K562 (cell line): ENCODE data around the gene UBE2O. TPM values are rescaled to one million over a fixed set of nuclear protein-coding genes. Genes with fewer than 3 reads are reported as not detected.
A peak's percentile ranks its signal among the peaks of the same experiment; 100 is the strongest.

Experiments used
- ATAC-seq: fragments of 200-7000 bp; cut with Tn5 transposase; 3 replicates; pipeline ENCODE4 v1.9.1; 2020; ENCODE audit warnings: moderate library complexity
- BruUV-seq: library from RNA; stranded (reverse); fragments of 400-500 nt; replicated peaks from 2 replicates; lab custom pipeline; 2021; lab: Mats Ljungman, UMichigan
- CTCF ChIA-PET: fragments of 300-600 bp; formaldehyde crosslinking; extraction: SDS; loops from one replicate; lab custom pipeline; 2021; ENCODE audit warnings: low intra/inter-chr PET ratio; lab: Yijun Ruan, JAX
- POLR2A ChIA-PET: fragments of 300-600, 350-650 bp; sonication (Branson Sonifier 250); formaldehyde crosslinking; extraction: SDS; loops from one replicate; lab custom pipeline; 2021; ENCODE audit warnings: antibody characterized with exemption, inconsistent platforms; lab: Yijun Ruan, JAX
- DNase-seq, 4 experiments: peaks; one replicate each; pipeline versions ENCODE4 v3.0.0 to v3.0.0-alpha.2; 2011 to 2018; ENCODE audit warnings: low spot score in 3 of 4, mixed read lengths in 3 of 4; ENCODE audit errors: extremely low read depth in 1 of 4
- FAIRE-seq: peaks from 2 replicates; lab custom pipeline; 2011; peaks lifted over from hg19 to GRCh38; lab: Jason Lieb, UNC
- H2AFZ ChIP-seq: 2 replicates; pipeline ENCODE4 v1.6.0; 2011; ENCODE audit warnings: low read depth, low read length, control low read depth, inconsistent platforms
- H3K27ac ChIP-seq: fragments of 200-600 bp; 3 replicates; pipeline ENCODE4 v1.8.0; 2011; ENCODE audit warnings: low read depth, mild to moderate bottlenecking, control low read depth, inconsistent platforms, low read length, moderate library complexity, mixed read lengths; ENCODE audit errors: extremely low read depth
- H3K27me3 ChIP-seq, 2 experiments: fragments of 300-600 bp in 1 of 2; 2 replicates in 1 of 2; 3 replicates in 1 of 2; pipeline versions ENCODE4 v1.6.0 to v1.8.0; 2011; ENCODE audit warnings: inconsistent platforms in 2 of 2, low read length in 2 of 2, mild to moderate bottlenecking in 1 of 2, mixed read lengths in 1 of 2, moderate library complexity in 1 of 2; ENCODE audit not compliant: control insufficient read depth in 2 of 2, insufficient read depth in 2 of 2
- H3K36me3 ChIP-seq: fragments of 300-600 bp; 3 replicates; pipeline ENCODE4 v1.8.0; 2011; ENCODE audit warnings: mild to moderate bottlenecking, low read length, inconsistent platforms; ENCODE audit not compliant: control insufficient read depth, insufficient read depth
- H3K4me1 ChIP-seq, 2 experiments: fragments of 200-600 bp in 1 of 2; replicated peaks in 1 of 2; 2 replicates in 1 of 2; 3 replicates in 1 of 2; pipeline versions ENCODE4 v1.5.1 to v1.8.0; 2011; ENCODE audit warnings: inconsistent platforms in 2 of 2, low read length in 2 of 2, mild to moderate bottlenecking in 1 of 2, mixed read lengths in 1 of 2, moderate library complexity in 1 of 2; ENCODE audit not compliant: control insufficient read depth in 2 of 2, insufficient read depth in 2 of 2
- H3K4me2 ChIP-seq: 2 replicates; pipeline ENCODE4 v1.6.1; 2011; ENCODE audit warnings: low read length, control low read depth, inconsistent platforms, mixed read lengths; ENCODE audit not compliant: insufficient read depth
- H3K4me3 ChIP-seq: fragments of 200-600 bp; sonication (generic), shearing (Covaris generic); 2 replicates; pipeline ENCODE4 v1.5.1; 2016; ENCODE audit warnings: control low read depth, inconsistent platforms
- H3K79me2 ChIP-seq: fragments of 200-600 bp; 3 replicates; pipeline ENCODE4 v1.8.0; 2011; ENCODE audit warnings: low read length, inconsistent platforms; ENCODE audit not compliant: control insufficient read depth, insufficient read depth
- H3K9ac ChIP-seq, 2 experiments: 2 replicates each; pipeline versions ENCODE4 v1.6.0 to v1.6.1; 2011; ENCODE audit warnings: low read depth in 2 of 2, low read length in 2 of 2, control low read depth in 1 of 2, inconsistent platforms in 1 of 2, mild to moderate bottlenecking in 1 of 2, mixed read lengths in 1 of 2; ENCODE audit not compliant: insufficient read depth in 1 of 2
- H3K9me1 ChIP-seq: one replicate; pipeline ENCODE4 v1.6.0; 2011; ENCODE audit warnings: inconsistent platforms, mild to moderate bottlenecking, low read length, moderate library complexity; ENCODE audit not compliant: control insufficient read depth, insufficient read depth
- H3K9me3 ChIP-seq: replicated peaks from 2 replicates; pipeline ENCODE4 v1.5.1; 2011; ENCODE audit warnings: low read depth, low read length, inconsistent platforms; ENCODE audit not compliant: control insufficient read depth, insufficient read depth
- H4K20me1 ChIP-seq: replicated peaks from 2 replicates; pipeline ENCODE4 v1.6.1; 2011; ENCODE audit warnings: low read length, inconsistent platforms, mixed read lengths; ENCODE audit not compliant: control insufficient read depth, insufficient read depth
- AFF1 ChIP-seq, 2 experiments: fragments of 450-650 bp; IDR thresholded peaks; 2 replicates each; pipeline ENCODE4 v1.6.1; 2018; ENCODE audit warnings: mild to moderate bottlenecking in 2 of 2, low read depth in 1 of 2; ENCODE audit not compliant: partially characterized antibody in 2 of 2
- E2F6 ChIP-seq, 2 experiments: IDR thresholded peaks; 2 replicates each; pipeline ENCODE4 v1.6.1; 2011; ENCODE audit warnings: borderline replicate concordance in 1 of 2, control low read depth in 1 of 2, low read depth in 1 of 2, low read length in 1 of 2, mild to moderate bottlenecking in 1 of 2, mixed read lengths in 1 of 2, moderate library complexity in 1 of 2; ENCODE audit not compliant: insufficient read depth in 1 of 2, insufficient read length in 1 of 2, poor library complexity in 1 of 2, severe bottlenecking in 1 of 2; ENCODE audit errors: extremely low read depth in 1 of 2
- FOSL1 ChIP-seq: fragments of 200-800 bp; sonication (Bioruptor generic); conservative IDR thresholded peaks from 2 replicates; pipeline ENCODE4 v1.6.1; 2016; ENCODE audit warnings: missing genetic modification characterization, missing compliant biosample characterization
- ID3 ChIP-seq, 2 experiments: fragments of 250-450 bp in 1 of 2; fragments of 450-650 bp in 1 of 2; sonication (Bioruptor Pico) in 1 of 2; IDR thresholded peaks; 2 replicates each; pipeline versions ENCODE4 v1.6.1 to v1.8.0; 2016 to 2021; ENCODE audit warnings: mild to moderate bottlenecking in 2 of 2, moderate library complexity in 2 of 2, missing compliant biosample characterization in 1 of 2, missing genetic modification characterization in 1 of 2
- JUND ChIP-seq, 2 experiments: IDR thresholded peaks; 2 replicates in 1 of 2; 3 replicates in 1 of 2; pipeline ENCODE4 v1.6.1; 2011; ENCODE audit warnings: borderline replicate concordance in 2 of 2, low read depth in 2 of 2, low read length in 2 of 2, improper control_type of control experiment in 1 of 2, missing biosample characterization in 1 of 2, missing genetic modification characterization in 1 of 2, missing genetic modification reagents in 1 of 2
- PCBP1 ChIP-seq: fragments of 200-400 bp; formaldehyde crosslinking; IDR thresholded peaks from 2 replicates; pipeline ENCODE4 v1.6.1; 2018; ENCODE audit warnings: mild to moderate bottlenecking, low read depth, low read length; ENCODE audit not compliant: poor library complexity, severe bottlenecking
- SMARCA4 ChIP-seq: fragments of 450-650 bp; IDR thresholded peaks from 2 replicates; pipeline ENCODE4 v1.6.1; 2016
- TAF1 ChIP-seq: IDR thresholded peaks from 2 replicates; pipeline ENCODE4 v1.6.1; 2011; ENCODE audit warnings: mild to moderate bottlenecking, low read length, moderate library complexity; ENCODE audit not compliant: insufficient read depth, control insufficient read depth, severe bottlenecking; ENCODE audit errors: extremely low read depth
- U2AF1 ChIP-seq: fragments of 200-400 bp; formaldehyde crosslinking; optimal IDR thresholded peaks from 2 replicates; pipeline ENCODE3; 2017; ENCODE audit warnings: mild to moderate bottlenecking, low read depth, low read length, moderate library complexity
- ZNF143 ChIP-seq: sonication (generic); formaldehyde crosslinking; IDR thresholded peaks from 2 replicates; pipeline ENCODE4 v1.9.0; 2022; ENCODE audit warnings: mild to moderate bottlenecking, missing genetic modification reagents
- ZNF77 ChIP-seq: fragments of 250-450 bp; sonication (Bioruptor Pico); IDR thresholded peaks from 2 replicates; pipeline ENCODE4 v1.5.0; 2020
- ZNF79 ChIP-seq: fragments of 250-450 bp; sonication (Bioruptor Pico); IDR thresholded peaks from 2 replicates; pipeline ENCODE4 v1.4.0; 2020; ENCODE audit warnings: low read depth, mild to moderate bottlenecking, moderate library complexity
- WGBS: fragments of 100-300 bp; shearing (Covaris generic); methylation state at CpG from one replicate; pipeline ENCODE4 v1.1.6; 2016; ENCODE audit warnings: low coverage, mixed read lengths; ENCODE audit not compliant: insufficient coverage; ENCODE audit errors: missing lambda C conversion rate; 5-methylcytosine and 5-hydroxymethylcytosine counted together
- in situ Hi-C: fragments of 300-500 bp; cut with MboI; formaldehyde crosslinking; loops from 4 replicates; pipeline ENCODE4 v1.15.0; 2018; ENCODE audit warnings: inconsistent platforms, mixed read lengths
- intact Hi-C: fragments of 100-400 bp; cut with micrococcal nuclease; formaldehyde crosslinking; loops from 2 replicates; pipeline ENCODE4 v1.14.2; 2022
- polyA plus RNA-seq, 8 experiments: library from polyadenylated mRNA; depleted of rRNA in 4 of 8; stranded (reverse) in 5 of 8; unstranded in 3 of 8; fragments of >200 nt; fragmentation: Nextera tagmentation in 2 of 8; fragmentation: Illumina TruSeq in 1 of 8; extraction: Ambion mirVana in 2 of 8; extraction: Trizol in 1 of 8; gene quantifications; 2 replicates each; pipeline versions ENCODE4 v1.2.1 to v1.2.3, GENCODE V29; 2011 to 2014; ENCODE audit warnings: inconsistent platforms in 1 of 8, missing spikeins in 1 of 8
- total RNA-seq, 7 experiments: library from RNA; depleted of rRNA in 6 of 7; stranded (reverse); fragments of >200 nt in 6 of 7; fragmentation: Illumina TruSeq in 2 of 7; extraction: Trizol in 2 of 7; gene quantifications; 2 replicates each; pipeline versions ENCODE4 v1.2.1 to v1.2.3, GENCODE V29; 2011 to 2021; ENCODE audit warnings: low replicate concordance in 1 of 7

Gene UBE2O
- total and polyA plus RNA-seq, 9 of the 15 experiments (the other 6 are each of a cell fraction or from before 2014, with no cell fraction given) = 1.6 to 39.7 (median 13.3) TPM

- no peak for FAIRE-seq
- Histone ChIP-seq H3K4me1 (peaks cover 14 to 68% of the 10 kb centered on the region in 2 experiments), H2AFZ (peak overlapping the region; percentile 94), H3K36me3 (peaks cover 33% of the 10 kb centered on the region; the same call in 2 of the 3 replicates), H3K79me2 (peaks cover 37% of the 10 kb centered on the region), H3K27ac (peak overlapping the region; percentile 93), H4K20me1 (no peaks in the 10 kb centered on the region), H3K27me3 (no peaks in the 10 kb centered on the region), H3K9me3 (no peaks in the 10 kb centered on the region), H3K4me3 (peak overlapping the region; percentile 74), H3K4me2 (peak overlapping the region; percentile 88), H3K9ac (peak overlapping the region; percentile 84 to 96), H3K9me1 (no peaks in the 10 kb centered on the region)
- DNase-seq = peak; percentile 51 to 82 (median 66)
- no TSS peak for BruUV-seq
- in situ Hi-C loops (no loop called here), intact Hi-C loops (loop anchor here (2.0 kb wide), 1 partner anchor 30 kb away; no protein-coding TSS in a partner anchor)
- peak; percentile 52 for ATAC-seq
- POLR2A ChIA-PET = interaction anchor here (0.6 to 3.0 kb wide), 19 partner anchors 8 to 336 kb away, joined by 3 to 15 read pairs (median 4); partner anchors contain the start of gene PRPSAP1
- CTCF ChIA-PET = interaction anchor here (0.5 to 1.3 kb wide), 3 partner anchors 13 to 19 kb away, joined by 3 to 7 read pairs (median 4); no protein-coding TSS in a partner anchor
- WGBS = under 1% methylated on average over 63 of the region's 74 CpGs
- peak in 1 of 2 experiments; percentile 66 for TF ChIP-seq E2F6 (IDR thresholded peaks at IDR 0.05; ENCODE audit: borderline replicate concordance in 1 of 2, extremely low read depth in 1 of 2, insufficient read depth in 1 of 2, insufficient read length in 1 of 2, low read depth in 1 of 2, low read length in 1 of 2, poor library complexity in 1 of 2, severe bottlenecking in 1 of 2)
- TF ChIP-seq TAF1 = peak; percentile 34
- TF ChIP-seq JUND (IDR thresholded peaks at IDR 0.05; ENCODE audit: borderline replicate concordance, low read depth, low read length) = peak; percentile 70
- TF ChIP-seq JUND (tag; IDR thresholded peaks at IDR 0.05; ENCODE audit: borderline replicate concordance, low read depth, low read length) = no peak; the same call in 2 of the 3 replicates
- peak; percentile 39; the same call in 1 of the 2 replicates for TF ChIP-seq ZNF143 (CRISPR knock-in tag)
- no peak for TF ChIP-seq ZNF77 (CRISPR knock-in tag)
- 0 out of 2 replicates have a peak, but pooled peaks have one; percentile 28 for TF ChIP-seq SMARCA4
- TF ChIP-seq U2AF1 = peak; percentile 79
- peak in 1 of 2 experiments; percentile 45 for TF ChIP-seq AFF1 (IDR thresholded peaks at IDR 0.05; ENCODE audit: low read depth in 1 of 2, partially characterized antibody in 2 of 2)
- TF ChIP-seq PCBP1 = no peak
- no peak for TF ChIP-seq ID3 (CRISPR knock-in tag; IDR thresholded peaks at IDR 0.05)
- TF ChIP-seq ID3 (tag; IDR thresholded peaks at IDR 0.05) = no peak
- TF ChIP-seq FOSL1 (tag) = peak; percentile 82
- TF ChIP-seq ZNF79 (CRISPR knock-in tag) = no peak
Measured at GRCh38 chr17:76384987-76385891, 67.7 kb downstream of the UBE2O start.
